GM21786 (cell line): ENCODE data around the gene RBM14.
A peak's percentile ranks its signal among the peaks of the same experiment; 100 is the strongest.
"Not testable (repeated sequence)": the region's sequence is repeated elsewhere in the genome, so short reads cannot be mapped to it uniquely, and the experiment has no call there.

ENCODE experiments used
- ATAC-seq: cut with Tn5 transposase; IDR thresholded peaks from one replicate; pipeline ENCODE4 v1.9.1; 2021; ENCODE audit not compliant: unreplicated experiment

Gene RBM14

GRCh38 chr11:66632952-66633351 lies 16.5 kb downstream of the RBM14 start:
- ATAC-seq = no peak

GRCh38 chr11:66636411-66636810 lies 20.0 kb downstream of the RBM14 start:
- no peak for ATAC-seq

GRCh38 chr11:66637557-66638176 lies 21.2 kb downstream of the RBM14 start:
- ATAC-seq = no peak

- ATAC-seq = peak; percentile 97
Observed at GRCh38 chr11:66638177-66639065, 22.0 kb downstream of the RBM14 start, which contains the start of gene RBM4. RBM4 (plus strand) TSS chr11:66638703; CDS start chr11:66639712, 1,009 bp downstream.

- no peak for ATAC-seq
Observed at GRCh38 chr11:66639066-66639813, 22.8 kb downstream of the RBM14 start.

GRCh38 chr11:66639814-66640340 lies 23.4 kb downstream of the RBM14 start:
- not testable (repeated sequence) for ATAC-seq

GRCh38 chr11:66641834-66642233 lies 25.4 kb downstream of the RBM14 start:
- ATAC-seq = no peak

GRCh38 chr11:66643745-66644437 lies 27.5 kb downstream of the RBM14 start:
- no peak for ATAC-seq

GRCh38 chr11:66646828-66647227 lies 30.4 kb downstream of the RBM14 start:
- ATAC-seq = no peak

GRCh38 chr11:66649903-66650302 lies 33.5 kb downstream of the RBM14 start:
- no peak for ATAC-seq

- no peak for ATAC-seq
Observed at GRCh38 chr11:66651016-66651415, 34.6 kb downstream of the RBM14 start.

GRCh38 chr11:66652651-66653050 lies 36.2 kb downstream of the RBM14 start:
- no peak for ATAC-seq

GRCh38 chr11:66653123-66653522 lies 36.7 kb downstream of the RBM14 start:
- ATAC-seq = no peak

- no peak for ATAC-seq
Observed at GRCh38 chr11:66659763-66660162, 43.3 kb downstream of the RBM14 start.

GRCh38 chr11:66663741-66664296 lies 47.4 kb downstream of the RBM14 start:
- no peak for ATAC-seq

GRCh38 chr11:66665369-66665768 lies 48.9 kb downstream of the RBM14 start:
- no peak for ATAC-seq

- ATAC-seq = no peak
Observed at GRCh38 chr11:66670816-66671215, 54.4 kb downstream of the RBM14 start.

GRCh38 chr11:66674964-66675602 lies 58.7 kb downstream of the RBM14 start:
- no peak for ATAC-seq

GRCh38 chr11:66676282-66676919 lies 60.0 kb downstream of the RBM14 start:
- no peak for ATAC-seq
